Activated CD4-positive, CD25-positive, alpha-beta regulatory T cell treated with anti-CD3 and anti-CD28 coated beads, Interleukin-2, amount 50 U/mL, for 16 hours (primary cell): ENCODE results near the gene UST.
"Not testable (repeated sequence)": the region's sequence is repeated elsewhere in the genome, so short reads cannot be mapped to it uniquely, and the experiment has no call there.

Experiments
- DNase-seq: peaks from one replicate; pipeline ENCODE4 v3.0.0-alpha.2; 2020; ENCODE audit warnings: low read depth, low spot score

The UST gene

DNA sequence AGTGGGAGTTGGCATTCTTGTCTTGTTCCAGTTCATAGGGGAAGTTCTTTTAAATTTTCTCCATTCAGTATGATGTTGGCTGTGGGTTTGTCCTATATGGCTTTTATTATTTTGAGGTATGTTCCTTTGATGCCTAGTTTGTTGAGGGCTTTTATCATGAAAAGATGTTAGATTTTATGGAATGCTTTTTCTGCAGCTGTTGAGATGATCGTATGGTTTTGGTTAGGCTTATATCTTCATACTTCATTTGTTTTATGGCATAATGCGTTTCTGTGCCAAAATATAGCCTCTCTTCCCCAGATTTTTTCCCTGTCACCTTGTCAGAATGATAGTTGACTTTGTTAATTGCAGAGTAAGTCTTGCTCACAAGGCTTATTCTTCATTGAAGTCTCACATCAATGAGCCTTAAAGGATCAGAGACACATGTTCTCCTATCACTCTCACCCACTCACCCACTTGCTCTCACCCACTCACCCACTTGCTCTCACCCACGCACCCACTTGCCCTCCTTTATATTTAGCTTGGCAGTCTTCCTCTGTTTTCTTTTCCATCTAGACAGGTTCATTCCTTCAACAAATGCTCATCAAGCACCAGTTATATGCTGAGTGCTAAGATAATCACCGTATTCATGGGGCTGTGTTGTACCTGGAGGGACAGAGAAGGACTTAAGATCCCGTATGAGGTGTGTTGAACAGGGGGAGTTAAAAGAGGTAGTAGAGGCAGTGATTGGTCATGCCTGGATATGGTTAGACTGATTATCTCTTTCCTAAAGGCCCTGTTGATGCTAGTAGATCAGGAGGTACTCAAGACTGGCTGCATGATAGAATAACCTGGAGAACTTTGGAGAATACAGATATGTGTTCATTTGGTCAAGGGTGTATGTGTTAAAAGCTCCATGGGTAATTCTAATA, 19.3 kb downstream of the UST start:
- no peak for DNase-seq

DNA sequence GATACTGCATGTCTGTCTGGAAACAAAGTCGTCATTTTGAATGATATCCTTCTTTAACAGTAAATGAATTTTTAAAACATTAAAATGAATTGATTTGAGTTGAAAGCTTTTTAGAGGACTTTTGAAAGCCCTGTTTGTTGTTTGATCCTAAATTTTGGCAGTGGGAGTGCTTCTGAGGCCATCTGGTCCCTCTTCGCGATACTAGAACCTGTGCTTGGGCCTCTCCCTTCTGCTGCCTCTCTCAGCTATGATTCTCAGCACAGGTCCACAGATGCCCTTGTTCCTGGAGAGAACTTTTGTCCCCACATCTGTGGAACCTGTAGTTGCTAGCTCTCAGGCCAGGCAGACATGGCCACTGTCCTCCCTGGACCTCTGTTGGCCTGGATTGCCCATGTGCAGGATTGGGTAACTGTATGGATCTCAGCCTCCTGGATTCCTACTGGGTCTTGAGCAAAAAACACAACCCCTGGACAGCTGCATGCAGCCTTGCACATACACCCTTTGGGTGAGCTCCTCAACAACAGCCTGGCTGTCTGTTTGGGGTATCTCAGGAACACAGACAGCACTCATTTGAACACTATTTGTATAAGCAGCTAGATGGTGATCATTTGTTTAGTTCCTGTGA, 21.9 kb downstream of the UST start:
- DNase-seq = no peak

DNA sequence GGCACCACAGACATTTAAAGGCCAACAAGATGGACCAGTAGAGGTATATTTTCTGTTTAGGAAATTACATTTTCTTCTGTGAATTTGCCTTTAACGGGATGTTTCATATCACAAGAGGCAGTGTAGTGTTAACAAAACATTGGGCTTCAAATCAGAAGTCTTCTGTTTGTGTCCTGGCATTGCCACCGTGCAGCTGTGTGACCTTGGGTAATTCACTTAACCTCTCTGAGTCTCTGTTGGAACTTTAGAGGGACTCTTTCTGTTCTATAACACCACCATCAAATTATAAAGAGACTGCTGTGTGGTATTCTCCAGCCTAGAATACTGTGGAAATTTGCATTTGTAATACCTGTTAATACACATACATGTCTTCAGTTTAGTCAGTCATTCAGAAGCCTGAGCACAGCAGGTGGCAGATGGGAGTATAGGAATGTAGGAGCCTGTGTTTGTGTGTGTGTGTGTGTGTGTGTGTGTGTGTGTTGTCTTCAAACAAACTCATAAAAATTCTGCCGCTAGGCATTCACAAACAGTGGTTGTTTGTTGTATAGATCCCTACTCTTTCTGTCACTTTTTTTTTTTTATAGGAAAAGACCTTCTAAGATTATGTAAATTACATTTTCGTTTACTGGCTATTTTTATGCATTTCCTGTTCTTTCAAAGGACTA, 22.6 kb downstream of the UST start:
- no peak for DNase-seq

DNA sequence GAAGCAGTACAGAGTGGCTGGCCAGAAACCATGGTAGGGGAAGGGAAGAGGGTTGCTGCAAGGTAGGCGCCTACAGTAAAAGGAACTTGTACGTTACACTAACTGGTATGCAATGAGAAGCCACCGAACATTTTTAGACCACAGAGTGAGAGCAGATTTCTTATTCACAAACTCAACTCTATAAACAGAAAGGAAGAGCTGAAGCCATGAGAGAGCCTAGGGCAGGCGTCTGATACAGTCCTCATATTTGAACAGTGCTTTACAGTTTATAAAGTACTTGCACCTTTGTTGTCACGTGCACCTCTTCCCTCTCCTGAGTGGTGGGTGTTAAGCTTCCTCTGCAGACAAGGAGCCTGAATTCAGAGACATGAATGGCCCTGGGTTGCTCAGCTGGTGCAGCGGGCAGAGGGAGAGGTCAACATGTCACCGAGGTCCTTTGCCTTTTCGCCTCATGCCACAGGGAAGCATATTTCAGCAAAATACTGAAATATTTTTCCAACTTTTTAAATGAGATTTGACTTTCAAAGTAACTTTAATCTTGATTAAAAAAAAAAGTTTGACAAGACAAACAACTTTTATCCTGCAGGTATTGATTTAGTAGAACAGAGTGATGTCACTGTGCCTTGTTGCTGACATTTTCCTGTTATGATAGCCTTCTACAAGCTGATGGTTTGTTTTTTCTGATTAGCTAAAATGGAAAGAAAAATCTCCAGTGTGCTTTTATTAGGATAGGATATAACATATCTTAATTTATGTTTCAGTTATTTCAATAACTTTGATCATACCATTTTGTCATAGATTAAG, 23.8 kb downstream of the UST start:
- no peak for DNase-seq

DNA sequence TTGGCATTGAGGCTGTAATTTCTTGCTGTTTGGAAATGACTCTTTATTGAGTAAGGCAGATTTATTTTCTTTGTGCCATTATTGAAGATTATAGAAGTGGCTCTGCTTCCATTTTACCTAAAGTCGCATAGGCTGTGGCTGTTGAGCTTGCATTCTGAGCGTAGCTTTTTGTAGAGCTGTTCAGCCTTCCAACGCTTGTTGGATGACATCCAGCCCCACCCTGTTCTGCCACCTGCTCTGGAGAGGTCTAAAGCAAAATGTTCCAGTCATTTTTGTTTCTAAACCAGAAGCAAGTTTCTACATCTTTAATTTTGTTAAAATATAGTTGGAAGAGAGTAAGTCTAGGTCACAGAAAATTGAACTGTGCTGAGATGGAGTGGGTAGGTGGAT, 24.4 kb downstream of the UST start:
- no peak for DNase-seq

DNA sequence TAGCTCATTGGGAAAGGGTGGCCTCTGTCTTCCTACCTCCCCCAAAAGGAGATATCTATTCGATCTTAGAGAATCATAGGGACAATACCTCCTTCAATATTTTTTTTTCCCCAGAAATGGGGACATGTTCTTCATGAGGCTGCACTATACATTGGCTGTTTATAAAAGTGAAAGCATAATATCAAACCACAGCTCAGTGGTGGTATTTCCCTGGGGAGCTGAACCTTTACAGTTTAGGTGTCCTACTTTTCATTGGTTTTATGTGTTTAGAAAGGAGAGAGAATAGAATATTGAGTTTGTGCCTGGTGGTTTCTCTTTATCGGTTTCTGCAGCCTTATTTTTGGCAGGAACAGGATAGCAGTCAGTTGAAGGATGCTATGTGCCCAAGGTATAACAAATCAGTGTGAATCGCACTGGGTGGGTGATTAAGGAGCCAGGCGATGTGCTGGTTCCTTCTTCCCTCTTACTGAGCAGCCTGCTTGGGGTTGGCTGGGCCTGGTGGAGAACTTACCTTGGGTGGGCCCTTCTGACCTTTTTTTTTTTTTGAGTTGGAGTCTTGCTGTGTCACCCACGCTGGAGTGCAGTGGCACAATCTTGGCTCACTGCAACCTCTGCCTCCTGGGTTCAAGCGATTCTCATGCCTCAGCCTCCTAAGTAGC, 25.2 kb downstream of the UST start:
- DNase-seq = no peak

DNA sequence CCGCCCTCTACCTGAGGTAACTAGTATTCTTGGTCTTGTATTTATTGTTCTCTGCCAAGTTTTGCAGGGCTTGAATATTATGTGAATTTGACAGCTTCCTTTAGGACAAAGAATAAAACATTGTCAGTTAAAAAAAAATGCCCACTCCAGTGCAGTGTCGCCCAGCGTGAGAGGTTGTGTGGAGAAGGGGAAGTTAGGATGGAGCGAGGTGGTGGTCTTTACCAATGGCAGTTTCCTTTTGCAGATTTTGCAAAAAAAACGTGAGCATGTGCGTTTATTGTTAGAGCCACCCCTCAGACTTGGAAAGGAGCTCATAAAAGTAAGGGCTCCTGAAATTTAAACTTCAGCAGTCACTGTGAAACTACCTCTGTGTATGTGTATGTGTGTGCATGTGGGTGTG, 28.3 kb downstream of the UST start:
- no peak for DNase-seq

DNA sequence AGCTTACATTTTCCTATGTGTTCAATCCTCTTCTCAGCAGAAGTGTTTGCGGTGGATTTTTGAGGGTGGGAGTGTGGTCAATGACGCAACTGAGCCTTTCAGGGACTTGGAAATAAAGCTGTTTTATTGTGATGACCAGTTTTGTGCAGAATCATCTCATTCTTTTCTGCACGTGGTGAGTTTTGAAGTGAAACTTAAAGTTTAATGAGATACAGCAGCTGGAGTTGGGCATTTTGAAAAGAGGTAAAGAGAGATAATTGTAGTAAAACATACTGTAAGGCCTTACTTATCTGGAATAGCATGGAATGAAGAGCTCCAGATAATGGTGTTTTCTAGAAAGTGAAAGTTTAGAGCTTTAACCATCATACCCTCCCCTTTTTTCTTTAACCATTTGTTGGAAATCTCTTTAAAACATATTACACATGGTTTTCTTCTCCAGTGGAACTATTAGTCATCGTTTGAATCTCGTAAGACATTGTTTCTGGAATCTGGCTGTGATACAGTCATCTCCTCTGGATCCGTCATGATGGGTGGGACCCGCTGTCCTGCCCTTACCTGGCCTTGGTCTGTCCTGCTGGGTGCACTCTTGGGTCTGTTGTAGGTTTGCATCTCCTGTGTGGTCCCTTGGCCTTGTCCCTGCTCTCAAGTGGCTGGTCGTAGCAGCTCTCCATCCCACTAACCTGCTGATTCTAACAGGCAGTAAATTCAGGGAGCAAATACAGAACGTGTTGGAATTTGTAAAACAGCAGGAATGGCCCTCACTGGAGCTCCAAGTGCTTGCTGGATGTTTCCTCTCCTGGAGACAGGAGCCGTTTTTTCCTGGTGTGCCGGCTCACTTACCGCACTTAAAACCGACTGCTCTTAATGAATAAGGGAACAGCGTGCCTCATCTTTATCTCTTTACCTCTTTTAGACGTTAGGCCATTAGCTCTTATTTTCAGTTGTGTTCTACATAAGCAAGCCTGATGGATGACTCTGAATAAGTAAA, 29.8 kb downstream of the UST start:
- DNase-seq = no peak

DNA sequence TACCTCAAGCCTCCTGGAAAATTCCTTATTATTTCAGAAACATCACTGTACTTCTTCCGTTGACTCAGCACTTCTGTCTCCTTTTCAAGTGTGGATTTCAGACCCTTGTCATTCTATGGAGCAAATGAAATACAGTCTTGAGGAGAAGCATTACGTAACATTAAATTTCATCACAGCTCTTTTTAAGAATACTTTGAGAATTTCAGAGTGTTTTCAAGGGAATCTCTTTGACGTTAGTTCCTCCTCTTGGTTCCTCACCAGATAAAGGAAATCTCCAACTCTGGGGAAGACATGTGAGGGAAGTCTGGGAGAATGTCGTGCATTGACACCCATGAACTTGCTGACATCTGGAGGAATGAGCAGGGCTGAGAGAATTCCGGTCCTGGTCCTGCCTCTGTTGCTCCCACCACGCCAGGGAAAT, 32.3 kb downstream of the UST start:
- DNase-seq = no peak

DNA sequence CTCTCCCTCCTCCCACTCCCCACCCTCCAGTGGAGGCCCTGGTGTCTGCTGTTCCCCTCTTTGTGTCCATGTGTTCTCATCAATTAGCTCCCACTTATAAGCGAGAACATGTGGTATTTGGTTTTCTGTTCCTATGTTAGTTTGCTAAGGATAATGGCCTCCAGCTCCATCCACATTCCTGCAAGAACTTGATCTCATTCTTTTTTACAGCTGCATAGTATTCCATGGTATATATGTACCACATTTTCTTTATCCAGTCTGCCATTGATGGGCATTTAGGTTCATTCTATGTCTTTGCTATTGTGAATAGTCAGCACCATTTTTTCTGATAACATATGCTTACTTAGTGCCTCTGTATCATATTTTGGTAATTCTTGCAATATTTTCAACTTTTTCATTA, 33.6 kb downstream of the UST start:
- DNase-seq = not testable (repeated sequence)

DNA sequence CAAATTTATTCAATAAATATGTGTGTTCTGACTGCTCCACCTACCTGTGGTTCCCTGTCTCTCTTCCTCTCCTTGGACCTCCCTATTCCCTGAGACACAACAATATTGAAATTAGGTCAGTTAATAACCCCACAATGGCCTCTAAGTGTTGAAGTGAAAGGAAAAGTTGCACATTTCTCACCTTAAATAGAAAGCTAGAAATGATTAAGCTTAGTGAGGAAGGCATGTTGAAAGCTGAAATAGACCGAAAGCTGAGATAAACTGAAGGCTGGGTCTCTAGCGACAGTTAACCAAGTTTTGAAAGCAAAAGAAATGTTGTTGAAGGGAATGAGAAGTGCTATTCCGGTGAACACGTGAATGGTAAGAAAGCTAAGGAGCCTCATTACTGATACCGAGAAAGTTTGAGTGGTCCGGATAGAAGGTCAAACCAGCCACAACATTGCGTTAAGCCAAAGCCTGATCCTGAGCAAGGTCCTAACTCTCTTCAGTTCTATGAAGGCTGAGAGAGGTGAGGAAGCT, 34.1 kb downstream of the UST start:
- no peak for DNase-seq

DNA sequence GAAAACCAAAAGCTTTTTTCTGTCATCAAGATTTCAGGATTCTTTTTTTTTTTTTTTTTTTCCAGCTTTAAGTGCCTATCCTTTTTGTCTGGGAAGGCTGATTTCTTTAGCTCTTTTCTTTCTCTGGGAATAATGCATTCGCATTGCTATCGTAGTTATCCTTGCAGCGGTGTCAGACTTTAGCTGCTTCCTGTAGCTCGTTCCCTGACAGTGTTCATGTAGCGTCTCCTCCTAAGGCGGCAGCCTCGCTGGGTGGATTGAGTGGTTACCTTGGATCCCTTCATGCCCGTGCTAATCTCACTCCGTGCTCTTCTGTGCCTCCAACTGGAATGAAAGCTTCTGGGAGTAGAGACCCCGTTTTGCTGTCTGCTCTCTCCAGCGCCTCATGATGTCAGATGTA, 43.1 kb downstream of the UST start:
- DNase-seq = no peak

DNA sequence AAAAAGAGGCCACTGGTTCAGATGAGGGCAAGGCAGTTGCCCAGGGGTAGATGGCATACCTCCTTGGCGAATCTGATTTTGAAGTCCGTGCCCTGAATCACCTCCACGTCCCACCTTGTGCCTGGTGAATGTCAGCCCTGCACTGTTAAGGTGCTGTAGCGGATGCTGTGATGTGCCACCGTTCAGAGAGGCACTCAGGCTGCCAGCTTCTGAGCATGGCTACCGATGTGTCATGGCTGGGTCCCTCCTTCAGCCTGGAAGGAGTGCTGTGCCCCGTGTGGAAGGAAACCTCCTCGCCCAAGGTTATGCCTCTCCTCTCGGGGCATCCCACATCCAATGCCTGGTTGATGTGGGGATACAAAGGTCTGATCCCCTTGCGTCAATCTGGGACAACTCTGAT, 43.6 kb downstream of the UST start:
- no peak for DNase-seq

DNA sequence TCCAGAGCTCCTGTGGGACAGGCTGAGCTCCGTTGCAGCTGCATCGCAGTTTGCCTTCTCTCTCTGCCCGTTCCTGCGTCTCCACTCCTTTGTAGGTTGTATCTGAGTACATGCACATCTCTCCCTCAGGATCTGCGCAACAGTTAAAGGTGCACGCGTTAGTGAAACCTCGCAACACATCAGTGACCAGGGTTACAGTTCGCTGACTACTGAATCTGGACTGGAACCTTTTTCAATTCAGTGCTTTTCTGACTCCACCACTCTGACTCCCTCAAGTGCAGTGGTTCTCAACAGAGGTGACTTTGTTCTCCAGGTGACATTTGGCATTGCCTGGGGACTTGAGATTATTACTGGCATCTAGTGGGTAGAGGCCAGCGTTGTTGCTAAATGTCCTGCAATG, 44.0 kb downstream of the UST start:
- DNase-seq = no peak

DNA sequence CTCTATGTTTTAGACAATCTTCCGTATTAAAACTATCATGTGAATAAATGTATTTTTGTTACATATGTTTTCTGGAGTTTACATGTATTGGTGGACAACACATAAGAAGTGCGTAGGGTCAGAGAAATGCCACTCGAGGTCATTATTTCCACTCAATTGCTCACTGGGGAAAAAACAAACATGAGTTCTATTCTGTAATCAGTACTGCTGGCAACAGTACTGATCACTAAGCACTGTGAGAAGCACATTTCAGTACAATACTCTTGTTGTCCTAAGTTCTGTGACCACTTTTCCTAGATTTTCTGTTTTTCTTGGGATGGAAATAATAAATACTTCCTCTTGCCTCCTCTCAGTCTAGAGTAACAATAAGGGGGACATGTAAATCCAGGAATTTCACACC, 44.5 kb downstream of the UST start:
- DNase-seq = no peak

DNA sequence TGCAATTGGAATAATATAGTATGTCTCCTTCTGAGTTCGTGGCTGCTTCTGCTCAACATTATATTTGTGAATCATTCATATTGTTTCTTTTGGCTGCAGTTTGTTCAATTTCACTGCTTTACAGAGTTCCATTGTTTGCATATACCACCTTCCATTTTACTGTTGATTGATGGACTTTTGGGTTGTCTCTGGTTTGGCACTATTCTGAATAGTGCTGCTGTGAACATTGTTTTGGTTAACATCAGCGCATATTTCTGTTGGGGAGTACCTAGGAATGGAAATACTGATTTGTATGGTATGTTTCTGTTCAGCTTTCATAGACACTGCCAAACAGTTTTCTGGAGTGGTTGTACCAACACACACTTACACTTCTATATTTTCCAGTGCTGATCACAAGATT, 46.9 kb downstream of the UST start:
- no peak for DNase-seq

DNA sequence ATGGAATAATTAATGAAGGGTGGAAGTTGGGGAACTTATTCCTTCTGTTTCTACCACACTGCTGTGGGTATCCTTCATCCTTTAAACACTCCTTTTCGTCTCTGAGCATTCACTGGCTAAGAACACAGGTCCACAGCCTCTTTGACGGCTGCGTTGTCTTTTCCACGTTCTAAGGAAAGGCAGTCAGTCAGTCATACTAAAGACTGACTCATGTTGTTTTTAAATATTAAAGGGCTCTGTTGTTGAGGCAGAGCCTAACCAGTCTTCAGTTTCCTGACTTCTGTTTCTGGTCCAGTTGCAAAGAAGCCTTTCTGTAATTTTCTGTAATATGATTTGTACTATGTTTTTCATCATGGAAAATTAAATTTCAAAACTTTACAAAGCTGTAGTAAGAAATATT, 48.0 kb downstream of the UST start:
- no peak for DNase-seq

DNA sequence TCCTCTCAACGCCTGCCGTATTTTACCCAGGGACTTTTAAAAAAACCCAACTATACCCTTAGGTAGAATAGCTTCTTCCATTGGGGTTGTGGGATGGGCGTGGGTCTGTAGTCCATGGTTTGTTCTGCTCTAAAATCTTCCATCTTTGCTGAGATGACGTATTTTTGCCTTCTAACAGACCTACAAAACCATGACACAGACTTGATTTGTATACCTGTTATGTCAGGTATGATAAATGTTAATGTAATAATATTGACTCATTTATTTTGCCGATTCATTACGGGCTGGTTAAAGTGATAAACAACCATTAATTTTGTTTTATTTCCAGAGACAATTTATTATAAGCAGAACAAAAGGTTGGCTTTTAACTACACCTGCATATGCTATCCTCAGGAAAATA, 48.7 kb downstream of the UST start:
- no peak for DNase-seq

DNA sequence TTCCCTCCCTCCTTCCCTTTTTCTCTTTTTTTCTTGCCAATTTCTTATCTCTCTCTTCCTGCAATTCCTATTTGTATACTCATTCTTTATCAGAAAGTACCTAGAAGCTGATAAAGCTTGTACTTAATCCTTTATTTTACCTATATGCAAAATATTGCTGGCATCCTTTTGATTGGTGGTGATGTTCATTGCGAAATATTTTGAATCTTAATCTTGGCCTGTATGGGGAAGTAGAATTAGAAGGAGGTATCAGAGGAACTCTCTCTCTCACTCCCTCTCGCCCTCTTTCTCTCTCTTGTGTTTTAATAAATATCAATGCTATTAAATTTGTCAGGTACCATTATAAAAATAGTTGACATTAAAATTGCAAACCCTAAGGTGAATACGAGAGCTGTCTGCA, 52.8 kb downstream of the UST start:
- DNase-seq = no peak

DNA sequence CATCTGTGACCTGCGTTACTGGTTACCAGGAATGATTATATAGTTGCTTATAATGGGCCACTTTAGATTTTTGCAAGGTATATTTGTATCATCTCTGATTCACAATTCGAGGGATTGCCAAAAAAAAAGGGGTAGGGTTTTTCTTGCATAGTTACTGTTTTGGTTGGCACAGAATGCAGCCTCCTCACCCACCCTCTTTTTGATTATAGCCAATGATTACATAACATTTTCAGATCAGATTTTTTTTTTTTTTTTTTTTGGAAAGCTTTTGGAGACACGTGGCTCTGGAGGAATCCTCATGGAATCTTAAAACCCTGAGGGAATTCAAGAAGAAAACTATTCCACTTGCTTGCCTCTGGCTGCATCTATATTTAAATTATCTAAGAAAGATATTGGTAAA, 53.7 kb downstream of the UST start:
- no peak for DNase-seq
